GM12865 (cell line): ENCODE measurements around the gene SCN8A.

Experiments used
- DNase-seq: peaks from one replicate; pipeline ENCODE4 v3.0.0; 2010; ENCODE audit warnings: low read depth
- H3K4me3 ChIP-seq: 2 replicates; pipeline ENCODE4 v1.5.1; 2011; ENCODE audit warnings: mild to moderate bottlenecking, low read depth, low read length, control low read depth
- CTCF ChIP-seq: IDR thresholded peaks from 2 replicates; pipeline ENCODE4 v1.5.1; 2011; ENCODE audit warnings: low read length, control low read depth, low read depth, inconsistent platforms; ENCODE audit not compliant: insufficient read depth; ENCODE audit errors: missing control alignments

The SCN8A gene

GRCh38 chr12:51846911-51847642 is 256.0 kb downstream of the SCN8A start:
- H3K4me3 ChIP-seq, result no peak overlapping the region
- DNase-seq, result no peak
- TF ChIP-seq CTCF, result no peak

GRCh38 chr12:51847643-51848325 is 256.8 kb downstream of the SCN8A start:
- H3K4me3 ChIP-seq, result no peak overlapping the region
- DNase-seq, result no peak
- no peak for TF ChIP-seq CTCF

- DNase-seq, result no peak
- TF ChIP-seq CTCF, result no peak
- no peak within 1 kb of the TSS for H3K4me3 ChIP-seq
These were observed 257.3 kb downstream of the SCN8A start, which contains the start of gene FIGNL2 for GRCh38 chr12:51848326-51848727. Gene FIGNL2, minus strand, starts transcription at chr12:51848718. Its CDS starts 26,305 bp downstream, at chr12:51822413.

- no peak for TF ChIP-seq CTCF
- H3K4me3 ChIP-seq, result no peak overlapping the region
- no peak for DNase-seq
These were observed 258.1 kb downstream of the SCN8A start for GRCh38 chr12:51848841-51849735.

GRCh38 chr12:51850081-51850964 is 259.3 kb downstream of the SCN8A start:
- no peak for TF ChIP-seq CTCF
- H3K4me3 ChIP-seq, result no peak overlapping the region
- DNase-seq, result no peak

GRCh38 chr12:51850965-51851299 is 259.9 kb downstream of the SCN8A start:
- TF ChIP-seq CTCF, result no peak
- no peak for DNase-seq
- no peak overlapping the region for H3K4me3 ChIP-seq
